HCT116 (cell line): ENCODE data around the gene PMF1. TPM values are rescaled to one million over a fixed set of nuclear protein-coding genes. Genes with fewer than 3 reads are reported as not detected.

Source experiments
- ATAC-seq: fragments of 200-7000 bp; cut with Tn5 transposase; 2 replicates; pipeline ENCODE4 v1.9.1; 2020; ENCODE audit warnings: mild to moderate bottlenecking, moderate library complexity
- BruUV-seq: library from RNA; stranded (reverse); fragments of 400-500 nt; replicated peaks from 2 replicates; lab custom pipeline; 2021; lab: Mats Ljungman, UMichigan
- CTCF ChIA-PET: fragments of 300-600 bp; sonication (Branson Sonifier 250); formaldehyde crosslinking; loops from one replicate; lab custom pipeline; 2021; ENCODE audit warnings: antibody characterized with exemption; lab: Charles Lee
- POLR2A ChIA-PET: fragments of 300-600, 350-600 bp; sonication (Branson Sonifier 250); formaldehyde crosslinking; loops from one replicate; lab custom pipeline; 2021; ENCODE audit warnings: antibody characterized with exemption; lab: Charles Lee
- RAD21 ChIA-PET, 2 experiments: fragments of 300-600 bp; sonication (Branson Sonifier 250); formaldehyde crosslinking; loops; one replicate each; lab custom pipeline; 2023; ENCODE audit warnings: low total read pairs in 2 of 2; ENCODE audit not compliant: uncharacterized antibody in 2 of 2, unreplicated experiment in 2 of 2, low non-redundant PET in 1 of 2; lab: Charles Lee
- DNase-seq: peaks from one replicate; pipeline ENCODE4 v3.0.0-alpha.2; 2010; ENCODE audit warnings: low read depth, low spot score
- H2AFZ ChIP-seq: fragments of 200-600 bp; shearing (Covaris generic), sonication (generic); 2 replicates; pipeline ENCODE4 v1.6.1; 2017; ENCODE audit warnings: low read depth, mixed run types, mixed read lengths, antibody characterized with exemption, low read length; ENCODE audit not compliant: poor library complexity, severe bottlenecking
- H3K27ac ChIP-seq: 2 replicates; pipeline ENCODE4 v1.5.1; 2012; ENCODE audit warnings: low read depth, low read length
- H3K27me3 ChIP-seq: fragments of 200-600 bp; sonication (generic); 2 replicates; pipeline ENCODE4 v1.6.1; 2016; ENCODE audit warnings: mixed run types, low read length, mixed read lengths; ENCODE audit not compliant: insufficient read depth
- H3K36me3 ChIP-seq, 2 experiments: fragments of 200-500 bp in 1 of 2; fragments of 200-600 bp in 1 of 2; sonication (Bioruptor generic) in 1 of 2; sonication (generic) in 1 of 2; 2 replicates each; pipeline versions ENCODE4 v1.5.1 to v1.6.1; 2014 to 2016; ENCODE audit warnings: low read length in 2 of 2, inconsistent platforms in 1 of 2, mixed read lengths in 1 of 2, mixed run types in 1 of 2; ENCODE audit not compliant: insufficient read depth in 2 of 2, control insufficient read depth in 1 of 2
- H3K4me1 ChIP-seq, 2 experiments: fragments of 200-600 bp in 1 of 2; sonication (generic) in 1 of 2; 2 replicates each; pipeline versions ENCODE4 v1.5.1 to v1.6.1; 2012 to 2017; ENCODE audit warnings: low read length in 2 of 2, inconsistent platforms in 1 of 2, mild to moderate bottlenecking in 1 of 2, mixed read lengths in 1 of 2, mixed run types in 1 of 2, moderate library complexity in 1 of 2; ENCODE audit not compliant: insufficient read depth in 2 of 2, control insufficient read depth in 1 of 2
- H3K4me2 ChIP-seq: fragments of 200-600 bp; sonication (generic); 2 replicates; pipeline ENCODE4 v1.6.1; 2017; ENCODE audit warnings: mixed run types, low read length, mixed read lengths
- H3K4me3 ChIP-seq, 2 experiments: fragments of 200-600 bp in 1 of 2; sonication (generic) in 1 of 2; replicated peaks in 1 of 2; 2 replicates each; pipeline ENCODE4 v1.5.1; 2011 to 2016; ENCODE audit warnings: low read length in 2 of 2, control low read depth in 1 of 2, low read depth in 1 of 2, mild to moderate bottlenecking in 1 of 2, mixed read lengths in 1 of 2, mixed run types in 1 of 2
- H3K79me2 ChIP-seq: fragments of 200-600 bp; sonication (generic); 2 replicates; pipeline ENCODE4 v1.6.1; 2017; ENCODE audit warnings: mild to moderate bottlenecking, mixed run types, low read length, moderate library complexity, mixed read lengths; ENCODE audit not compliant: insufficient read depth
- H3K9ac ChIP-seq: fragments of 200-600 bp; sonication (generic); 2 replicates; pipeline ENCODE4 v1.6.1; 2016; ENCODE audit warnings: low read length, mixed read lengths
- H3K9me2 ChIP-seq: fragments of 200-600 bp; sonication (generic), shearing (Covaris generic); 2 replicates; pipeline ENCODE4 v1.6.1; 2017; ENCODE audit warnings: mixed run types, mild to moderate bottlenecking, moderate library complexity; ENCODE audit not compliant: insufficient read depth
- H3K9me3 ChIP-seq, 2 experiments: fragments of 200-500 bp in 1 of 2; fragments of 200-600 bp in 1 of 2; sonication (Bioruptor generic) in 1 of 2; sonication (generic) in 1 of 2; 2 replicates each; pipeline ENCODE4 v1.6.1; 2014 to 2017; ENCODE audit warnings: low read length in 2 of 2, mixed read lengths in 2 of 2, inconsistent platforms in 1 of 2, low read depth in 1 of 2, mild to moderate bottlenecking in 1 of 2, mixed run types in 1 of 2, moderate library complexity in 1 of 2; ENCODE audit not compliant: control insufficient read depth in 1 of 2, insufficient read depth in 1 of 2
- H4K20me1 ChIP-seq: fragments of 200-600 bp; sonication (generic), shearing (Covaris generic); 2 replicates; pipeline ENCODE4 v1.6.1; 2017; ENCODE audit warnings: mixed run types, mild to moderate bottlenecking, moderate library complexity; ENCODE audit not compliant: insufficient read depth
- ATF3 ChIP-seq: IDR thresholded peaks from 2 replicates; pipeline ENCODE4 v1.6.1; 2012
- CBX3 ChIP-seq: IDR thresholded peaks from 2 replicates; pipeline ENCODE4 v1.6.1; 2012; ENCODE audit warnings: low read depth
- CEBPB ChIP-seq: IDR thresholded peaks from 2 replicates; pipeline ENCODE4 v1.6.1; 2012; ENCODE audit warnings: low read depth
- CTCF ChIP-seq, 3 experiments: fragments of 200-600 bp in 1 of 3; sonication (generic) in 1 of 3; IDR thresholded peaks in 2 of 3; conservative IDR thresholded peaks in 1 of 3; 2 replicates each; pipeline ENCODE4 v1.5.1; 2012 to 2017; ENCODE audit warnings: low read depth in 2 of 3, low read length in 2 of 3, antibody characterized with exemption in 1 of 3, borderline replicate concordance in 1 of 3, control low read depth in 1 of 3, mild to moderate bottlenecking in 1 of 3, mixed read lengths in 1 of 3, mixed run types in 1 of 3, moderate library complexity in 1 of 3; ENCODE audit not compliant: insufficient read depth in 1 of 3
- EGR1 ChIP-seq: IDR thresholded peaks from 2 replicates; pipeline ENCODE4 v1.6.1; 2012; ENCODE audit warnings: low read depth
- ELF1 ChIP-seq: IDR thresholded peaks from 2 replicates; pipeline ENCODE4 v1.6.1; 2012; ENCODE audit warnings: low read depth, borderline replicate concordance
- EZH2 ChIP-seq: fragments of 200-600 bp; sonication (generic); IDR thresholded peaks from 2 replicates; pipeline ENCODE4 v1.6.1; 2017; ENCODE audit warnings: antibody characterized with exemption, mixed run types
- EZH2phosphoT487 ChIP-seq: fragments of 200-600 bp; IDR thresholded peaks from 2 replicates; pipeline ENCODE4 v1.6.1; 2018; ENCODE audit warnings: antibody characterized with exemption, borderline replicate concordance
- FOSL1 ChIP-seq: IDR thresholded peaks from 2 replicates; pipeline ENCODE4 v1.6.1; 2012; ENCODE audit warnings: low read depth
- JUND ChIP-seq: IDR thresholded peaks from 2 replicates; pipeline ENCODE4 v1.6.1; 2012
- MAX ChIP-seq: IDR thresholded peaks from 2 replicates; pipeline ENCODE4 v1.6.1; 2012
- POLR2A ChIP-seq: IDR thresholded peaks from 2 replicates; pipeline ENCODE4 v1.7.0; 2011; ENCODE audit warnings: borderline replicate concordance; ENCODE audit not compliant: insufficient read depth, insufficient read length; ENCODE audit errors: extremely low read depth
- POLR2AphosphoS5 ChIP-seq: IDR thresholded peaks from 2 replicates; pipeline ENCODE4 v1.6.1; 2011; ENCODE audit warnings: mild to moderate bottlenecking, low read depth, low read length, moderate library complexity
- RAD21 ChIP-seq: IDR thresholded peaks from 2 replicates; pipeline ENCODE4 v1.6.1; 2012; ENCODE audit warnings: low read depth, mild to moderate bottlenecking
- SIN3A ChIP-seq: IDR thresholded peaks from 2 replicates; pipeline ENCODE4 v1.6.1; 2012; ENCODE audit warnings: low read depth
- SP1 ChIP-seq: IDR thresholded peaks from 2 replicates; pipeline ENCODE4 v1.6.1; 2012; ENCODE audit warnings: low read depth
- SRF ChIP-seq: IDR thresholded peaks from 2 replicates; pipeline ENCODE4 v1.6.1; 2012; ENCODE audit warnings: low read depth
- YY1 ChIP-seq: IDR thresholded peaks from 2 replicates; pipeline ENCODE4 v1.6.1; 2011; ENCODE audit warnings: low read length, low read depth, moderate library complexity, mild to moderate bottlenecking; ENCODE audit not compliant: insufficient replicate concordance; ENCODE audit errors: extremely low read depth
- ZBTB33 ChIP-seq: IDR thresholded peaks from 2 replicates; pipeline ENCODE4 v1.6.1; 2011; ENCODE audit warnings: mild to moderate bottlenecking, low read length, moderate library complexity; ENCODE audit not compliant: insufficient replicate concordance; ENCODE audit errors: extremely low read depth
- ZFX ChIP-seq: fragments of 450-650 bp; IDR thresholded peaks from 2 replicates; pipeline ENCODE4 v1.6.1; 2017
- intact Hi-C: fragments of 100-400 bp; cut with micrococcal nuclease; formaldehyde crosslinking; loops from 2 replicates; pipeline ENCODE4 v1.10.0; 2022
- total RNA-seq: library from RNA; stranded (reverse); gene quantifications from one replicate; pipeline ENCODE4 v1.2.1, GENCODE V29; 2021; ENCODE audit not compliant: unreplicated experiment

Gene PMF1
- total RNA-seq, 1 experiment from 2014 or later, result 52.6 TPM

- H3K27ac ChIP-seq, result no peak overlapping the region
- no peak overlapping the region for H3K4me3 ChIP-seq
- no TSS peak for BruUV-seq
- no peak overlapping the region for H3K9ac ChIP-seq
- H3K9me3 ChIP-seq, result no peaks in the 10 kb centered on the region
- no peaks in the 10 kb centered on the region for H3K27me3 ChIP-seq
- ChIA-PET POLR2A (no interaction called here), RAD21 (no interaction called here), CTCF (no interaction called here)
- peaks cover 0 to 5% of the 10 kb centered on the region in 2 experiments; a peak in 2 of 4 replicates for H3K4me1 ChIP-seq
- H3K79me2 ChIP-seq, result peaks cover 4% of the 10 kb centered on the region; the same call in 1 of the 2 replicates
- DNase-seq (no peak), ATAC-seq (no peak)
- H3K9me2 ChIP-seq, result no peaks in the 10 kb centered on the region
- TF ChIP-seq SIN3A, result no peak
- TF ChIP-seq RAD21, result no peak
- no peak overlapping the region for H2AFZ ChIP-seq
- peaks cover 66 to 68% of the 10 kb centered on the region in 2 experiments for H3K36me3 ChIP-seq
- intact Hi-C loops, result no loop called here
- no peak overlapping the region for H3K4me2 ChIP-seq
- no peaks in the 10 kb centered on the region for H4K20me1 ChIP-seq
These were observed 44.9 kb downstream of the PMF1 start for GRCh38 chr1:156257711-156258110.

GRCh38 chr1:156258859-156259258, 46.1 kb downstream of the PMF1 start:
- Histone ChIP-seq H4K20me1 (no peaks in the 10 kb centered on the region; the same call in 1 of the 2 replicates), H3K79me2 (peaks cover 6% of the 10 kb centered on the region; the same call in 1 of the 2 replicates), H3K27me3 (no peaks in the 10 kb centered on the region), H3K4me2 (no peak overlapping the region), H2AFZ (no peak overlapping the region), H3K9me2 (no peaks in the 10 kb centered on the region), H3K36me3 (peaks cover 65% of the 10 kb centered on the region in 2 experiments), H3K4me3 (no peak overlapping the region), H3K9ac (no peak overlapping the region), H3K27ac (no peak overlapping the region), H3K9me3 (no peaks in the 10 kb centered on the region), H3K4me1 (peaks cover 0 to 16% of the 10 kb centered on the region in 2 experiments; a peak in 2 of 4 replicates)
- ChIA-PET RAD21 (no interaction called here), CTCF (no interaction called here), POLR2A (no interaction called here)
- BruUV-seq, result no TSS peak
- DNase-seq (no peak), ATAC-seq (no peak)
- intact Hi-C loops, result no loop called here
- TF ChIP-seq SP1 (no peak), CBX3 (no peak), CTCF (IDR thresholded peaks at IDR 0.05 in 2 of 3, conservative IDR thresholded peaks at IDR 0.05 in 1 of 3; ENCODE audit: borderline replicate concordance in 1 of 3, insufficient read depth in 1 of 3, low read depth in 2 of 3, low read length in 2 of 3) (no peak), EGR1 (no peak), EZH2phosphoT487 (no peak), ATF3 (no peak), CEBPB (no peak), JUND (no peak), POLR2A (no peak), EZH2 (no peak), YY1 (no peak), SRF (no peak), POLR2AphosphoS5 (no peak), ZBTB33 (no peak), ZFX (no peak), ELF1 (no peak), MAX (no peak), FOSL1 (no peak)
